ENCODE measurements around the gene PYGO2. TPM values are rescaled to one million over a fixed set of nuclear protein-coding genes. Genes with fewer than 3 reads are reported as not detected.
A peak's percentile ranks its signal among the peaks of the same experiment; 100 is the strongest.
"Not testable (repeated sequence)": the region's sequence is repeated elsewhere in the genome, so short reads cannot be mapped to it uniquely, and the experiment has no call there.

PYGO2 gene
- total and polyA plus RNA-seq, 2 donors from 2014 or later: 26.9 to 32.8 TPM

GRCh38 chr1:154982341-154982740 is 20.8 kb upstream of the PYGO2 start:
- intact Hi-C loops (cut with DNase I): no loop called here
- Histone ChIP-seq H3K4me1 (ENCODE audit: control insufficient read depth in 2 of 3, insufficient read depth in 2 of 3, low read depth in 1 of 3, low read length in 3 of 3) (peaks cover 0 to 13% (median 5%) of the 10 kb centered on the region in 3 donors), H3K36me3 (ENCODE audit: control insufficient read depth in 2 of 3, insufficient read depth in 3 of 3, low read length in 3 of 3) (peaks cover 0 to 2% (median 0%) of the 10 kb centered on the region in 3 donors), H3K4me3 (ENCODE audit: low read length in 3 of 3) (peak overlapping the region; percentile 78 to 89 (median 88)), H3K9me3 (ENCODE audit: control insufficient read depth in 2 of 3, insufficient read depth in 1 of 3, low read length in 3 of 3) (no peaks in the 10 kb centered on the region), H3K9ac (ENCODE audit: low read length in 3 of 3) (peak overlapping the region; percentile 7 to 73 (median 64)), H3K27ac (ENCODE audit: low read depth in 2 of 2, low read length in 2 of 2) (no peak overlapping the region), H3K27me3 (ENCODE audit: control insufficient read depth, insufficient read depth, low read length) (no peaks in the 10 kb centered on the region)
- DNase-seq (no peak), FAIRE-seq (no peak)
- TF ChIP-seq CTCF (IDR thresholded peaks at IDR 0.05; ENCODE audit: borderline replicate concordance, extremely low read depth, insufficient read depth): no peak

GRCh38 chr1:154978360-154978759 is 16.8 kb upstream of the PYGO2 start:
- TF ChIP-seq CTCF (IDR thresholded peaks at IDR 0.05; ENCODE audit: borderline replicate concordance, extremely low read depth, insufficient read depth): no peak
- no peaks in the 10 kb centered on the region for H3K27me3 ChIP-seq (ENCODE audit: control insufficient read depth, insufficient read depth, low read length)
- H3K9ac ChIP-seq (ENCODE audit: low read length in 3 of 3): no peak overlapping the region
- no peak overlapping the region for H3K4me3 ChIP-seq (ENCODE audit: low read length in 3 of 3)
- intact Hi-C loops (cut with DNase I): no loop called here
- DNase-seq (no peak), FAIRE-seq (no peak)
- peaks cover 0 to 11% (median 5%) of the 10 kb centered on the region in 3 donors for H3K4me1 ChIP-seq (ENCODE audit: control insufficient read depth in 2 of 3, insufficient read depth in 2 of 3, low read depth in 1 of 3, low read length in 3 of 3)
- no peaks in the 10 kb centered on the region for H3K36me3 ChIP-seq (ENCODE audit: control insufficient read depth in 2 of 3, insufficient read depth in 3 of 3, low read length in 3 of 3)
- no peak overlapping the region for H3K27ac ChIP-seq (ENCODE audit: low read depth in 2 of 2, low read length in 2 of 2)
- H3K9me3 ChIP-seq (ENCODE audit: control insufficient read depth in 2 of 3, insufficient read depth in 1 of 3, low read length in 3 of 3): no peaks in the 10 kb centered on the region

- FAIRE-seq; H3K9me3 ChIP-seq (ENCODE audit: control insufficient read depth in 2 of 3, insufficient read depth in 1 of 3, low read length in 3 of 3); H3K36me3 ChIP-seq (ENCODE audit: control insufficient read depth in 2 of 3, insufficient read depth in 3 of 3, low read length in 3 of 3); H3K9ac ChIP-seq (ENCODE audit: low read length in 3 of 3); intact Hi-C loops (cut with DNase I); H3K27ac ChIP-seq (ENCODE audit: low read depth in 2 of 2, low read length in 2 of 2); H3K27me3 ChIP-seq (ENCODE audit: control insufficient read depth, insufficient read depth, low read length); H3K4me3 ChIP-seq (ENCODE audit: low read length in 3 of 3); DNase-seq: not testable (repeated sequence)
- H3K4me1 ChIP-seq (ENCODE audit: control insufficient read depth in 2 of 3, insufficient read depth in 2 of 3, low read depth in 1 of 3, low read length in 3 of 3): peaks cover 2 to 14% (median 8%) of the 10 kb centered on the region in 3 donors
Measured at GRCh38 chr1:154977762-154978161, 16.2 kb upstream of the PYGO2 start.

GRCh38 chr1:154975409-154976059 is 14.0 kb upstream of the PYGO2 start:
- H3K9me3 ChIP-seq (ENCODE audit: control insufficient read depth in 2 of 3, insufficient read depth in 1 of 3, low read length in 3 of 3): no peaks in the 10 kb centered on the region
- H3K4me3 ChIP-seq (ENCODE audit: low read length in 3 of 3): peak overlapping the region; percentile 75 to 94 (median 83)
- FAIRE-seq (no peak), DNase-seq (peak; percentile 63 to 90 (median 83))
- intact Hi-C loops (cut with DNase I): no loop called here
- no peaks in the 10 kb centered on the region for H3K36me3 ChIP-seq (ENCODE audit: control insufficient read depth in 2 of 3, insufficient read depth in 3 of 3, low read length in 3 of 3)
- H3K9ac ChIP-seq (ENCODE audit: low read length in 3 of 3): peak overlapping the region; percentile 75 to 98 (median 97)
- H3K4me1 ChIP-seq (ENCODE audit: control insufficient read depth in 2 of 3, insufficient read depth in 2 of 3, low read depth in 1 of 3, low read length in 3 of 3): peaks cover 7 to 26% (median 18%) of the 10 kb centered on the region in 3 donors
- H3K27me3 ChIP-seq (ENCODE audit: control insufficient read depth, insufficient read depth, low read length): no peaks in the 10 kb centered on the region
- peak overlapping the region; percentile 96 to 98 for H3K27ac ChIP-seq (ENCODE audit: low read depth in 2 of 2, low read length in 2 of 2)
- TF ChIP-seq CTCF (IDR thresholded peaks at IDR 0.05; ENCODE audit: borderline replicate concordance, extremely low read depth, insufficient read depth): no peak

Data from kidney (tissue), 14 donors.